GM10248 (cell line): ENCODE measurements around the gene FAXDC2.

Source experiments
- CTCF ChIA-PET: fragments of 300-600 bp; sonication (Branson Sonifier 250); formaldehyde crosslinking; extraction: SDS; loops from one replicate; lab custom pipeline; 2021; ENCODE audit warnings: antibody characterized with exemption; lab: Yijun Ruan, JAX
- POLR2A ChIA-PET: fragments of 350-650 bp; sonication (Branson Sonifier 250); formaldehyde crosslinking; extraction: SDS; loops from one replicate; lab custom pipeline; 2020; ENCODE audit warnings: antibody characterized with exemption; lab: Yijun Ruan, JAX
- DNase-seq: peaks from one replicate; pipeline ENCODE4 v3.0.0; 2012; ENCODE audit errors: extremely low spot score
- CTCF ChIP-seq: IDR thresholded peaks from 2 replicates; pipeline ENCODE4 v1.5.1; 2012; ENCODE audit warnings: mild to moderate bottlenecking, low read depth; ENCODE audit errors: extremely low read depth, missing control alignments, control extremely low read depth

FAXDC2 gene

GRCh38 chr5:154863291-154864080, 13.1 kb upstream of the FAXDC2 start:
- CTCF ChIA-PET: interaction anchor here (1.1 to 1.3 kb wide), 2 partner anchors 9 to 19 kb away, joined by 3 read pairs; no protein-coding TSS in a partner anchor
- DNase-seq: no peak
- no peak for TF ChIP-seq CTCF
- POLR2A ChIA-PET: no interaction called here

- no peak for DNase-seq
- TF ChIP-seq CTCF: no peak
- POLR2A ChIA-PET: no interaction called here
- CTCF ChIA-PET: interaction anchor here (1.1 kb wide), 1 partner anchor 19 kb away, joined by 3 read pairs; no protein-coding TSS in a partner anchor
Measured at GRCh38 chr5:154862766-154863165, 12.4 kb upstream of the FAXDC2 start.

GRCh38 chr5:154861946-154862345, 11.5 kb upstream of the FAXDC2 start:
- TF ChIP-seq CTCF: no peak
- ChIA-PET CTCF (no interaction called here), POLR2A (no interaction called here)
- DNase-seq: no peak

- no peak for TF ChIP-seq CTCF
- CTCF ChIA-PET: interaction anchor here (0.6 to 1.7 kb wide), 4 partner anchors 10 to 210 kb away, joined by 3 to 4 read pairs (median 3); partner anchors contain the start of gene FAXDC2
Measured at GRCh38 chr5:154860765-154861164, 10.4 kb upstream of the FAXDC2 start.

GRCh38 chr5:154860123-154860522, 9.7 kb upstream of the FAXDC2 start:
- ChIA-PET CTCF (interaction anchor here (0.6 to 1.7 kb wide), 4 partner anchors 9 to 209 kb away, joined by 3 to 4 read pairs (median 3); partner anchors contain the start of gene FAXDC2), POLR2A (interaction anchor here (0.9 kb wide), 1 partner anchor 12 kb away, joined by 3 read pairs; no protein-coding TSS in a partner anchor)
- no peak for DNase-seq
- no peak for TF ChIP-seq CTCF

More at GRCh38 chr5:154860765-154861164, 10.4 kb upstream of the FAXDC2 start:
- DNase-seq: no peak
- POLR2A ChIA-PET: interaction anchor here (0.9 kb wide), 1 partner anchor 11 kb away, joined by 3 read pairs; no protein-coding TSS in a partner anchor

GRCh38 chr5:154858972-154859871, 8.8 kb upstream of the FAXDC2 start:
- POLR2A ChIA-PET: interaction anchor here (0.6 kb wide), 2 partner anchors 46 to 570 kb away, joined by 3 read pairs; no protein-coding TSS in a partner anchor
- peak; percentile 24 for DNase-seq
- TF ChIP-seq CTCF: no peak

More at GRCh38 chr5:154858972-154859871, 8.8 kb upstream of the FAXDC2 start:
- CTCF ChIA-PET: interaction anchor here (1.2 to 1.7 kb wide), 2 partner anchors 12 to 208 kb away, joined by 3 to 4 read pairs; no protein-coding TSS in a partner anchor
